Measurements from ENCODE around the gene CFAP141. TPM values are rescaled to one million over a fixed set of nuclear protein-coding genes. Genes with fewer than 3 reads are reported as not detected.

The CFAP141 gene
- polyA plus RNA-seq (2011; rRNA removed) (not detected in 2 replicates), polyA minus RNA-seq (2011; rRNA and poly(A)+ RNA removed) (not detected in 2 replicates)

- Histone ChIP-seq H3K4me3 (ENCODE audit: low read depth, low read length) (no peak within 1 kb of the TSS), H3K9me3 (ENCODE audit: control insufficient read depth, insufficient read depth, low read length) (no peaks in the 10 kb centered on the region), H3K27ac (ENCODE audit: low read depth, low read length) (no peak within 1 kb of the TSS), H3K27me3 (ENCODE audit: control insufficient read depth, insufficient read depth, low read length) (no peaks in the 10 kb centered on the region)
- ChIA-PET POLR2A (interaction anchor here (1.9 kb wide), 1 partner anchor 14 kb away, joined by 8 read pairs; the partner anchor contains the start of gene UBAP2L), CTCF (no interaction called here)
- no peak for DNase-seq (ENCODE audit: low read depth, low spot score)
- TF ChIP-seq, protein P1, sequence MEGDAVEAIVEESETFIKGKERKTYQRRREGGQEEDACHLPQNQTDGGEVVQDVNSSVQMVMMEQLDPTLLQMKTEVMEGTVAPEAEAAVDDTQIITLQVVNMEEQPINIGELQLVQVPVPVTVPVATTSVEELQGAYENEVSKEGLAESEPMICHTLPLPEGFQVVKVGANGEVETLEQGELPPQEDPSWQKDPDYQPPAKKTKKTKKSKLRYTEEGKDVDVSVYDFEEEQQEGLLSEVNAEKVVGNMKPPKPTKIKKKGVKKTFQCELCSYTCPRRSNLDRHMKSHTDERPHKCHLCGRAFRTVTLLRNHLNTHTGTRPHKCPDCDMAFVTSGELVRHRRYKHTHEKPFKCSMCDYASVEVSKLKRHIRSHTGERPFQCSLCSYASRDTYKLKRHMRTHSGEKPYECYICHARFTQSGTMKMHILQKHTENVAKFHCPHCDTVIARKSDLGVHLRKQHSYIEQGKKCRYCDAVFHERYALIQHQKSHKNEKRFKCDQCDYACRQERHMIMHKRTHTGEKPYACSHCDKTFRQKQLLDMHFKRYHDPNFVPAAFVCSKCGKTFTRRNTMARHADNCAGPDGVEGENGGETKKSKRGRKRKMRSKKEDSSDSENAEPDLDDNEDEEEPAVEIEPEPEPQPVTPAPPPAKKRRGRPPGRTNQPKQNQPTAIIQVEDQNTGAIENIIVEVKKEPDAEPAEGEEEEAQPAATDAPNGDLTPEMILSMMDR (IDR thresholded peaks at IDR 0.05; ENCODE audit: low read depth, low read length): no peak
Observed at GRCh38 chr1:154206196-154206595, at the start of gene CFAP141. CFAP141 (minus strand) TSS chr1:154206333; CDS start chr1:154206307, 26 bp downstream.

DNA sequence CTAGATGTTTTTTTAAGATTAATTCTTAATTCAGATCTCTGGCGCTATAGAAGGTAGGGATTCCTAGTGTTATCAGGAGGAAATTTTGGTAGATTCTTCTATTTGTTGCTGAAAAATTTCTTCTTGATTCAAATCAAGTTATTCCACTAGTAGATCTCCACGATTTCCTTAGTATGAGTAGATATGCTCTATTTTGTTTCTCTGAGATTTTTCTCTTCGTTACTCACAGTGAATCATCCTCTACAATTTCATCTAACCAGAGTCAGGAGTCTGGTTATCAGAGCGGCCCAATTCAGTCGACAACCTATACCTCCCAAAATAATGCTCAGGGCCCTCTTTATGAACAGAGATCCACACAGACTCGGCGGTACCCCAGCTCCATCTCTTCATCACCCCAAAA is 47.5 kb upstream of the CFAP141 start:
- Histone ChIP-seq H3K27ac (ENCODE audit: low read depth, low read length) (no peak overlapping the region), H3K27me3 (ENCODE audit: control insufficient read depth, insufficient read depth, low read length) (no peaks in the 10 kb centered on the region), H3K4me3 (ENCODE audit: low read depth, low read length) (no peak overlapping the region), H3K9me3 (ENCODE audit: control insufficient read depth, insufficient read depth, low read length) (no peaks in the 10 kb centered on the region)
- TF ChIP-seq, protein P1 (IDR thresholded peaks at IDR 0.05; ENCODE audit: low read depth, low read length): no peak
- DNase-seq (ENCODE audit: low read depth, low spot score): no peak
- POLR2A ChIA-PET: no interaction called here
- CTCF ChIA-PET: no interaction called here

DNA sequence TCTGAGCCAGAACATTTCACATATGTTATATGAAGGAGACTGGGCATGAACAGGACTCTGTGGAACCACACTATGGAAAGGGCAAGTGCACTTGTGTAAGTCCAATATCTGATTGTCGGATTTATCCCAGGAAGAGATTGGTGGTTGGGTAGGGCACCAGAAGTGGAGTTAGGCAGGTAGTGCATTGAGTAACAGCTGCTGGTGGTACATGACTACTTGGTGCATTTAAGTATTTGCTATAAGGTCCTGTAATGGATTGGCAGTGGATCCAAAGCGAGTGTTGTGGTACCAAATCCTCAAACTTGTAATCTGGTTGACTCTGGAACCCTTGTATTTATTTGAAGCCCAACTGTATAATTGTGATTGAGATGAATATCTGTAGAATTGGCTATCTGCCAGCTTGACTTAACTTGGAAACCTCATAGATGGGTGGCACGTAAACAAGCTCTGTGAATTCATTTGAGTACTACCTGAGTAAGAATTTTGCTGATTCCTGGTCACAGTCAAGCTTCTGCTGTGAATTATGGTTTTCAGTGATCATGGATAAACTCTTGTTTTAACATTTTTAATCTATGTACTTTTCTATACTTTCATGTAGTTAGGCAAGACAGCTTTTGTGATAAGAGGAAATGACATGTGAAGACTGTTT is 35.7 kb upstream of the CFAP141 start:
- no peak overlapping the region for H3K4me3 ChIP-seq (ENCODE audit: low read depth, low read length)
- no peaks in the 10 kb centered on the region for H3K27me3 ChIP-seq (ENCODE audit: control insufficient read depth, insufficient read depth, low read length)
- CTCF ChIA-PET: interaction anchor here (0.7 kb wide), 1 partner anchor 445 kb away, joined by 3 read pairs; no protein-coding TSS in a partner anchor
- no peak for DNase-seq (ENCODE audit: low read depth, low spot score)
- H3K27ac ChIP-seq (ENCODE audit: low read depth, low read length): no peak overlapping the region
- TF ChIP-seq, protein P1 (IDR thresholded peaks at IDR 0.05; ENCODE audit: low read depth, low read length): no peak
- POLR2A ChIA-PET: no interaction called here
- H3K9me3 ChIP-seq (ENCODE audit: control insufficient read depth, insufficient read depth, low read length): no peaks in the 10 kb centered on the region

DNA sequence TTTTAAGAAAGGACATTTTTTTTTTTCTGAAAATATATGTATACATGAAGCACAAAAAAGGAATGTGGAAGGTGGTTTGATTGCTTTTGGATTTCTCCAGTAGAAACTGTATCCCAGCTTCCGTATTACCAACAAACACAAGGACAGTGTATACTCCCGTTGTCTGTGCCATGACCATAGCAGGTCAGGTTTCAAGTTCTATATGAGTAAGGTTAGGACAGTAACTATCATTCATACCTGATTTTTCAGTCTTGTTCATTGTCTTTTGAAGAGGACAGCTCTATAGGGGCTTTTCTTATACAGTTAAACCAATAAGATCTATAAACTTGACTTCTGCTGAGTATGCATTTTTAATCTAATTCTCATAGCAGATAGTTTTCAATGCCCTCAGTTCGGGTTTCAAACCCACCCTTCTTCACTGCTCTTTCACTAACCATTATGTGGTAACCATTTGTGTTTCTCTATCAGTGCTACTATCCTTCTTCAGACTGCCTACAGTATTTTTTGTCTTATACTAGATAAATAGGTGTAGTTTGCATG is 34.2 kb upstream of the CFAP141 start:
- TF ChIP-seq, protein P1 (IDR thresholded peaks at IDR 0.05; ENCODE audit: low read depth, low read length): no peak
- H3K27me3 ChIP-seq (ENCODE audit: control insufficient read depth, insufficient read depth, low read length): no peaks in the 10 kb centered on the region
- no peaks in the 10 kb centered on the region for H3K9me3 ChIP-seq (ENCODE audit: control insufficient read depth, insufficient read depth, low read length)
- ChIA-PET POLR2A (interaction anchor here (1.0 kb wide), 1 partner anchor 298 kb away, joined by 3 read pairs; no protein-coding TSS in a partner anchor), CTCF (interaction anchor here (1.0 kb wide), 1 partner anchor 31 kb away, joined by 4 read pairs; no protein-coding TSS in a partner anchor)
- no peak overlapping the region for H3K27ac ChIP-seq (ENCODE audit: low read depth, low read length)
- DNase-seq (ENCODE audit: low read depth, low spot score): no peak
- H3K4me3 ChIP-seq (ENCODE audit: low read depth, low read length): no peak overlapping the region

GRCh38 chr1:154239491-154239890 is 33.4 kb upstream of the CFAP141 start:
- TF ChIP-seq, protein P1 (IDR thresholded peaks at IDR 0.05; ENCODE audit: low read depth, low read length): no peak
- POLR2A ChIA-PET: no interaction called here
- no peaks in the 10 kb centered on the region for H3K9me3 ChIP-seq (ENCODE audit: control insufficient read depth, insufficient read depth, low read length)
- CTCF ChIA-PET: interaction anchor here (1.0 kb wide), 1 partner anchor 32 kb away, joined by 4 read pairs; no protein-coding TSS in a partner anchor
- H3K4me3 ChIP-seq (ENCODE audit: low read depth, low read length): no peak overlapping the region
- DNase-seq (ENCODE audit: low read depth, low spot score): no peak
- no peak overlapping the region for H3K27ac ChIP-seq (ENCODE audit: low read depth, low read length)
- no peaks in the 10 kb centered on the region for H3K27me3 ChIP-seq (ENCODE audit: control insufficient read depth, insufficient read depth, low read length)

Measured in AG04450 (cell line).